WTC11 (cell line): ENCODE data around the gene MRPL24. TPM values are rescaled to one million over a fixed set of nuclear protein-coding genes. Genes with fewer than 3 reads are reported as not detected.

Experiments
- ATAC-seq: fragments of 200-7000 bp; cut with Tn5 transposase; 2 replicates; pipeline ENCODE4 v1.10.0; 2021; ENCODE audit warnings: mild to moderate bottlenecking, moderate library complexity
- CTCF ChIA-PET: fragments of 300-600 bp; sonication (Branson Sonifier 250); formaldehyde crosslinking; loops from one replicate; lab custom pipeline; 2021; ENCODE audit warnings: antibody characterized with exemption; lab: Charles Lee
- POLR2A ChIA-PET: fragments of 350-600 bp; sonication (Branson Sonifier 250); formaldehyde crosslinking; loops from one replicate; lab custom pipeline; 2021; ENCODE audit warnings: antibody characterized with exemption; lab: Charles Lee
- DNase-seq: peaks from one replicate; pipeline ENCODE4 v3.0.0; 2021; ENCODE audit warnings: low spot score
- H3K27ac Mint-ChIP-seq: 2 replicates; pipeline ENCODE4 v1.8.0; 2021; ENCODE audit warnings: mixed read lengths
- H3K27me3 Mint-ChIP-seq: 2 replicates; pipeline ENCODE4 v1.8.0; 2021; ENCODE audit warnings: low read depth, mild to moderate bottlenecking, moderate library complexity, mixed read lengths
- H3K36me3 Mint-ChIP-seq: 2 replicates; pipeline ENCODE4 v1.8.0; 2021; ENCODE audit warnings: mixed read lengths
- H3K4me1 Mint-ChIP-seq: 2 replicates; pipeline ENCODE4 v1.8.0; 2022; ENCODE audit warnings: mixed read lengths
- H3K4me3 Mint-ChIP-seq: 2 replicates; pipeline ENCODE4 v1.8.0; 2021; ENCODE audit warnings: mild to moderate bottlenecking, moderate library complexity, mixed read lengths
- H3K9me3 Mint-ChIP-seq: 2 replicates; pipeline ENCODE4 v1.8.0; 2021; ENCODE audit warnings: mixed read lengths
- CREB1 ChIP-seq: sonication (generic); formaldehyde crosslinking; IDR thresholded peaks from 2 replicates; pipeline ENCODE4 v1.8.0; 2023; ENCODE audit warnings: mild to moderate bottlenecking, missing genetic modification reagents
- CREM ChIP-seq: sonication (generic); formaldehyde crosslinking; IDR thresholded peaks from 2 replicates; pipeline ENCODE4 v1.8.1; 2022; ENCODE audit warnings: mild to moderate bottlenecking, missing genetic modification reagents, moderate library complexity
- ELF4 ChIP-seq: sonication (generic); formaldehyde crosslinking; IDR thresholded peaks from 2 replicates; pipeline ENCODE4 v1.8.1; 2022; ENCODE audit warnings: low read depth, mild to moderate bottlenecking, moderate library complexity, missing genetic modification reagents
- EMX1 ChIP-seq: fragments of 250-450 bp; sonication (Bioruptor Pico); IDR thresholded peaks from 2 replicates; pipeline ENCODE4 v1.8.0; 2021; ENCODE audit warnings: mild to moderate bottlenecking
- ETV6 ChIP-seq: sonication (generic); formaldehyde crosslinking; IDR thresholded peaks from 2 replicates; pipeline ENCODE4 v1.8.1; 2022; ENCODE audit warnings: mild to moderate bottlenecking, missing genetic modification reagents
- FOXP1 ChIP-seq: sonication (generic); formaldehyde crosslinking; IDR thresholded peaks from 2 replicates; pipeline ENCODE4 v1.8.0; 2022; ENCODE audit warnings: missing genetic modification reagents, mild to moderate bottlenecking, moderate library complexity, borderline replicate concordance
- HMGA2 ChIP-seq: fragments of 250-450 bp; sonication (Bioruptor Pico); IDR thresholded peaks from 2 replicates; pipeline ENCODE4 v1.4.0; 2021; ENCODE audit warnings: mild to moderate bottlenecking, moderate library complexity
- MYBL2 ChIP-seq: sonication (generic); formaldehyde crosslinking; IDR thresholded peaks from 2 replicates; pipeline ENCODE4 v1.8.1; 2023; ENCODE audit warnings: mild to moderate bottlenecking, moderate library complexity, missing genetic modification reagents
- RELA ChIP-seq: sonication (generic); formaldehyde crosslinking; IDR thresholded peaks from 2 replicates; pipeline ENCODE4 v1.8.1; 2022; ENCODE audit warnings: missing genetic modification reagents, mild to moderate bottlenecking, borderline replicate concordance
- TEAD1 ChIP-seq: sonication (generic); formaldehyde crosslinking; IDR thresholded peaks from 2 replicates; pipeline ENCODE4 v1.8.0; 2022; ENCODE audit warnings: mild to moderate bottlenecking, missing genetic modification reagents
- TP53 ChIP-seq: sonication (generic); formaldehyde crosslinking; IDR thresholded peaks from 2 replicates; pipeline ENCODE4 v1.8.1; 2023; ENCODE audit warnings: mild to moderate bottlenecking, missing genetic modification reagents
- ZNF263 ChIP-seq: sonication (generic); formaldehyde crosslinking; IDR thresholded peaks from 2 replicates; pipeline ENCODE4 v1.8.1; 2022; ENCODE audit warnings: low read depth, mild to moderate bottlenecking, moderate library complexity, missing genetic modification reagents
- ZNF396 ChIP-seq: fragments of 250-450 bp; sonication (Bioruptor Pico); IDR thresholded peaks from 2 replicates; pipeline ENCODE4 v1.8.0; 2021; ENCODE audit warnings: mild to moderate bottlenecking, moderate library complexity, borderline replicate concordance
- total RNA-seq: library from RNA; stranded (reverse); gene quantifications from 3 replicates; pipeline ENCODE4 v1.2.3, GENCODE V29; 2021
- TF ChIP-seq, protein P1 (sequence below): sonication (generic); formaldehyde crosslinking; IDR thresholded peaks from 2 replicates; pipeline ENCODE4 v1.8.0; 2023; ENCODE audit warnings: missing genetic modification reagents
- TF ChIP-seq, protein P2 (sequence below): fragments of 250-450 bp; sonication (Bioruptor Pico); IDR thresholded peaks from 2 replicates; pipeline ENCODE4 v1.9.0; 2021; ENCODE audit warnings: mild to moderate bottlenecking
- TF ChIP-seq, protein P3 (sequence below): sonication (generic); formaldehyde crosslinking; IDR thresholded peaks from 2 replicates; pipeline ENCODE4 v1.8.0; 2022; ENCODE audit warnings: missing genetic modification reagents
- TF ChIP-seq, protein P4 (sequence below): sonication (generic); formaldehyde crosslinking; IDR thresholded peaks from 2 replicates; pipeline ENCODE4 v1.8.1; 2023; ENCODE audit warnings: mild to moderate bottlenecking, moderate library complexity, missing genetic modification reagents
- TF ChIP-seq, protein P5 (sequence below): sonication (generic); formaldehyde crosslinking; IDR thresholded peaks from 2 replicates; pipeline ENCODE4 v1.8.0; 2023; ENCODE audit warnings: missing genetic modification reagents, mild to moderate bottlenecking, borderline replicate concordance

Gene MRPL24
- total RNA-seq, 1 experiment from 2014 or later, result 35.2 TPM

DNA sequence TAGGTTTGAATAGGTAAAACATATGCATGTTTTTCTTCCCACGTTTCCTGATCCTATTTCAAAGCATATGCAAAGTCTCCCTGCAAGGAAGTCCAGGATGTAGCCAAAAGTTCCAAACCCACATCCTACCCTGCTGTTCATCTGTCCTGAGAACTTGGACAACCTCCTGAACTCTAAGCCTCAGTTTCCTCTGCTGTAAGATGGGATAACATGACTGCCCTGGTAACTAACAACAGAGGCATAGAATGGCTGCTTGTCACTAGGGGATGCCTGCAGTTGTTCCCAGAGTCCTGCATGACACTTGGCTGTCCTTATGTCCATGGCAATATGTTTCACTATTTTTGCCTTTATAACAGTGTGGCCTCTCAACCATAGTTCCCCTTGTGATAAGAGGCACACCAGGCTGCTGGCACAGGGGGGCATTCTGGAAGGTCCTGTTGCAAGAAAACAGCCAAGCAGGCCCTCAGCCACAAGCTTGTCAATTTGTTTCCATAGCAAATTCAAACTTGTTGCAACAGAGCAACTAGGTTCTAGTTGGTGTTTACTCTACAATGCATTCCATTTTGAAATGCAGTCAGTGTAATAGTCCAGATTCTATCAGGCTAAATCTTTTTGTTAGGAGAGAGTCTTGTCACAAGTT lies 12.1 kb upstream of the MRPL24 start:
- Mint-ChIP-seq H3K4me3 (peak overlapping the region; percentile 96), H3K27me3 (no peaks in the 10 kb centered on the region), H3K9me3 (no peaks in the 10 kb centered on the region), H3K36me3 (no peaks in the 10 kb centered on the region), H3K27ac (peak overlapping the region; percentile 93), H3K4me1 (peaks cover 35% of the 10 kb centered on the region)
- TF ChIP-seq FOXP1 (CRISPR knock-in tag), result no peak
- TF ChIP-seq, protein P1, sequence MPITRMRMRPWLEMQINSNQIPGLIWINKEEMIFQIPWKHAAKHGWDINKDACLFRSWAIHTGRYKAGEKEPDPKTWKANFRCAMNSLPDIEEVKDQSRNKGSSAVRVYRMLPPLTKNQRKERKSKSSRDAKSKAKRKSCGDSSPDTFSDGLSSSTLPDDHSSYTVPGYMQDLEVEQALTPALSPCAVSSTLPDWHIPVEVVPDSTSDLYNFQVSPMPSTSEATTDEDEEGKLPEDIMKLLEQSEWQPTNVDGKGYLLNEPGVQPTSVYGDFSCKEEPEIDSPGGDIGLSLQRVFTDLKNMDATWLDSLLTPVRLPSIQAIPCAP (CRISPR knock-in tag), result no peak
- TF ChIP-seq CREM (CRISPR knock-in tag), result no peak
- TF ChIP-seq EMX1 (CRISPR knock-in tag), result no peak
- TF ChIP-seq CREB1, result no peak
- TF ChIP-seq ETV6, result no peak
- TF ChIP-seq HMGA2, result no peak
- TF ChIP-seq, protein P2, sequence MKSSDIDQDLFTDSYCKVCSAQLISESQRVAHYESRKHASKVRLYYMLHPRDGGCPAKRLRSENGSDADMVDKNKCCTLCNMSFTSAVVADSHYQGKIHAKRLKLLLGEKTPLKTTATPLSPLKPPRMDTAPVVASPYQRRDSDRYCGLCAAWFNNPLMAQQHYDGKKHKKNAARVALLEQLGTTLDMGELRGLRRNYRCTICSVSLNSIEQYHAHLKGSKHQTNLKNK (CRISPR knock-in tag), result no peak
- TF ChIP-seq MYBL2 (CRISPR knock-in tag), result no peak
- TF ChIP-seq, protein P3, sequence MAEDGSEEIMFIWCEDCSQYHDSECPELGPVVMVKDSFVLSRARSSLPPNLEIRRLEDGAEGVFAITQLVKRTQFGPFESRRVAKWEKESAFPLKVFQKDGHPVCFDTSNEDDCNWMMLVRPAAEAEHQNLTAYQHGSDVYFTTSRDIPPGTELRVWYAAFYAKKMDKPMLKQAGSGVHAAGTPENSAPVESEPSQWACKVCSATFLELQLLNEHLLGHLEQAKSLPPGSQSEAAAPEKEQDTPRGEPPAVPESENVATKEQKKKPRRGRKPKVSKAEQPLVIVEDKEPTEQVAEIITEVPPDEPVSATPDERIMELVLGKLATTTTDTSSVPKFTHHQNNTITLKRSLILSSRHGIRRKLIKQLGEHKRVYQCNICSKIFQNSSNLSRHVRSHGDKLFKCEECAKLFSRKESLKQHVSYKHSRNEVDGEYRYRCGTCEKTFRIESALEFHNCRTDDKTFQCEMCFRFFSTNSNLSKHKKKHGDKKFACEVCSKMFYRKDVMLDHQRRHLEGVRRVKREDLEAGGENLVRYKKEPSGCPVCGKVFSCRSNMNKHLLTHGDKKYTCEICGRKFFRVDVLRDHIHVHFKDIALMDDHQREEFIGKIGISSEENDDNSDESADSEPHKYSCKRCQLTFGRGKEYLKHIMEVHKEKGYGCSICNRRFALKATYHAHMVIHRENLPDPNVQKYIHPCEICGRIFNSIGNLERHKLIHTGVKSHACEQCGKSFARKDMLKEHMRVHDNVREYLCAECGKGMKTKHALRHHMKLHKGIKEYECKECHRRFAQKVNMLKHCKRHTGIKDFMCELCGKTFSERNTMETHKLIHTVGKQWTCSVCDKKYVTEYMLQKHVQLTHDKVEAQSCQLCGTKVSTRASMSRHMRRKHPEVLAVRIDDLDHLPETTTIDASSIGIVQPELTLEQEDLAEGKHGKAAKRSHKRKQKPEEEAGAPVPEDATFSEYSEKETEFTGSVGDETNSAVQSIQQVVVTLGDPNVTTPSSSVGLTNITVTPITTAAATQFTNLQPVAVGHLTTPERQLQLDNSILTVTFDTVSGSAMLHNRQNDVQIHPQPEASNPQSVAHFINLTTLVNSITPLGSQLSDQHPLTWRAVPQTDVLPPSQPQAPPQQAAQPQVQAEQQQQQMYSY (CRISPR knock-in tag), result no peak
- no peak for TF ChIP-seq TEAD1
- TF ChIP-seq RELA (CRISPR knock-in tag), result no peak
- TF ChIP-seq, protein P4, sequence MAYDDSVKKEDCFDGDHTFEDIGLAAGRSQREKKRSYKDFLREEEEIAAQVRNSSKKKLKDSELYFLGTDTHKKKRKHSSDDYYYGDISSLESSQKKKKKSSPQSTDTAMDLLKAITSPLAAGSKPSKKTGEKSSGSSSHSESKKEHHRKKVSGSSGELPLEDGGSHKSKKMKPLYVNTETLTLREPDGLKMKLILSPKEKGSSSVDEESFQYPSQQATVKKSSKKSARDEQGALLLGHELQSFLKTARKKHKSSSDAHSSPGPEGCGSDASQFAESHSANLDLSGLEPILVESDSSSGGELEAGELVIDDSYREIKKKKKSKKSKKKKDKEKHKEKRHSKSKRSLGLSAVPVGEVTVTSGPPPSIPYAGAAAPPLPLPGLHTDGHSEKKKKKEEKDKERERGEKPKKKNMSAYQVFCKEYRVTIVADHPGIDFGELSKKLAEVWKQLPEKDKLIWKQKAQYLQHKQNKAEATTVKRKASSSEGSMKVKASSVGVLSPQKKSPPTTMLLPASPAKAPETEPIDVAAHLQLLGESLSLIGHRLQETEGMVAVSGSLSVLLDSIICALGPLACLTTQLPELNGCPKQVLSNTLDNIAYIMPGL, result no peak
- CTCF ChIA-PET, result interaction anchor here (0.7 to 4.6 kb wide), 12 partner anchors 12 to 175 kb away, joined by 3 to 43 read pairs (median 8); partner anchors contain the start of genes BCAN, CRABP2, ISG20L2 and METTL25B
- ATAC-seq (no peak), DNase-seq (no peak)
- POLR2A ChIA-PET, result interaction anchor here (0.9 to 2.3 kb wide), 7 partner anchors 12 to 175 kb away, joined by 3 to 36 read pairs (median 14); partner anchors contain the start of genes CRABP2, ISG20L2, METTL25B and MRPL24

DNA sequence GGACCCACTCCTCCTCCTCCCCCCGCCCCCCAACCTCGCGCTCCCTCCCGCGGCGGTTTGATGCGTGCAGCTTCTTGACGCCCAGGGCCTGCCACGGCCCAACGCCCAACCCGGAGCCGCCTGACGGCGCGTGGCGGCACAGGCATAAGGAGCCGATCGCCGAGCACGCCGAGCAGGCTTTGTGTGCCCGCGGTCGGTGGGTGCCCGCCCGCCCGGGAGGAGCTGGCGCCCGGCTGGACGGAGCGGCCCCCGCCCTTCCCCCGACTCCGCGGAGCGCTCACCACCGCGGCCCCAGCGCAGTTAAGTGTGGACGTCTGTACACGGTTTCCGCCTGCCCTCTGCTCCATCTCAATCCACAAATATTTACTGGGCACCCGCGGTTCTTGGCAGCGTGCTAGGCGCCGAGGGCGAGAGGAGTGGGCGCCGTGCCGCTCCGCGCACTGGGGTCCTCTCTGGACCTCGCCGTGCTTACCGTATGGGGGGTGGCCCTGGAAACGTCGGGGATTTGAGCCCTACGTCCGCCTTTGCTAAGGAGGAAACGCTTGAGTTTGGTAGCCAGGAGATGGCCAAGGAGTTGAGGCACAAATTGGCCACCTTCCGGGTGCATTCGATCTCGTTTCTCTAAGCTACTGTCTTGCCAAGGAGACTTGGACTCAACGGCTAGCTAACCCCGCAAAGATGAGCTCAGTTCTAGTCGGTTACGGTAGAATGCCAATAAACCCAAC lies 11.0 kb upstream of the MRPL24 start:
- peaks cover 43% of the 10 kb centered on the region for H3K4me1 Mint-ChIP-seq
- ChIA-PET POLR2A (interaction anchor here (0.5 to 2.3 kb wide), 16 partner anchors 9 to 176 kb away, joined by 3 to 36 read pairs (median 5); partner anchors contain the start of genes CRABP2, ISG20L2, METTL25B and MRPL24), CTCF (interaction anchor here (0.5 to 4.6 kb wide), 25 partner anchors 9 to 176 kb away, joined by 3 to 43 read pairs (median 4); partner anchors contain the start of genes BCAN, CRABP2, ISG20L2 and METTL25B)
- ATAC-seq (peak; percentile 67), DNase-seq (peak; percentile 97)
- H3K36me3 Mint-ChIP-seq, result no peaks in the 10 kb centered on the region
- no peaks in the 10 kb centered on the region for H3K9me3 Mint-ChIP-seq
- no peaks in the 10 kb centered on the region for H3K27me3 Mint-ChIP-seq
- H3K27ac Mint-ChIP-seq, result peak overlapping the region; percentile 97
- peak overlapping the region; percentile 96 for H3K4me3 Mint-ChIP-seq
- TF ChIP-seq CREM (CRISPR knock-in tag) (peak; percentile 53; the same call in 1 of the 2 replicates), ZNF263 (peak; percentile 96), TP53 (CRISPR knock-in tag) (no peak), ELF4 (CRISPR knock-in tag) (no peak), MYBL2 (CRISPR knock-in tag) (peak; percentile 93), TEAD1 (peak; percentile 86), ETV6 (peak; percentile 90), ZNF396 (CRISPR knock-in tag) (no peak)
- TF ChIP-seq, protein P5, sequence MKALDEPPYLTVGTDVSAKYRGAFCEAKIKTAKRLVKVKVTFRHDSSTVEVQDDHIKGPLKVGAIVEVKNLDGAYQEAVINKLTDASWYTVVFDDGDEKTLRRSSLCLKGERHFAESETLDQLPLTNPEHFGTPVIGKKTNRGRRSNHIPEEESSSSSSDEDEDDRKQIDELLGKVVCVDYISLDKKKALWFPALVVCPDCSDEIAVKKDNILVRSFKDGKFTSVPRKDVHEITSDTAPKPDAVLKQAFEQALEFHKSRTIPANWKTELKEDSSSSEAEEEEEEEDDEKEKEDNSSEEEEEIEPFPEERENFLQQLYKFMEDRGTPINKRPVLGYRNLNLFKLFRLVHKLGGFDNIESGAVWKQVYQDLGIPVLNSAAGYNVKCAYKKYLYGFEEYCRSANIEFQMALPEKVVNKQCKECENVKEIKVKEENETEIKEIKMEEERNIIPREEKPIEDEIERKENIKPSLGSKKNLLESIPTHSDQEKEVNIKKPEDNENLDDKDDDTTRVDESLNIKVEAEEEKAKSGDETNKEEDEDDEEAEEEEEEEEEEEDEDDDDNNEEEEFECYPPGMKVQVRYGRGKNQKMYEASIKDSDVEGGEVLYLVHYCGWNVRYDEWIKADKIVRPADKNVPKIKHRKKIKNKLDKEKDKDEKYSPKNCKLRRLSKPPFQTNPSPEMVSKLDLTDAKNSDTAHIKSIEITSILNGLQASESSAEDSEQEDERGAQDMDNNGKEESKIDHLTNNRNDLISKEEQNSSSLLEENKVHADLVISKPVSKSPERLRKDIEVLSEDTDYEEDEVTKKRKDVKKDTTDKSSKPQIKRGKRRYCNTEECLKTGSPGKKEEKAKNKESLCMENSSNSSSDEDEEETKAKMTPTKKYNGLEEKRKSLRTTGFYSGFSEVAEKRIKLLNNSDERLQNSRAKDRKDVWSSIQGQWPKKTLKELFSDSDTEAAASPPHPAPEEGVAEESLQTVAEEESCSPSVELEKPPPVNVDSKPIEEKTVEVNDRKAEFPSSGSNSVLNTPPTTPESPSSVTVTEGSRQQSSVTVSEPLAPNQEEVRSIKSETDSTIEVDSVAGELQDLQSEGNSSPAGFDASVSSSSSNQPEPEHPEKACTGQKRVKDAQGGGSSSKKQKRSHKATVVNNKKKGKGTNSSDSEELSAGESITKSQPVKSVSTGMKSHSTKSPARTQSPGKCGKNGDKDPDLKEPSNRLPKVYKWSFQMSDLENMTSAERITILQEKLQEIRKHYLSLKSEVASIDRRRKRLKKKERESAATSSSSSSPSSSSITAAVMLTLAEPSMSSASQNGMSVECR (CRISPR knock-in tag), result peak; percentile 54; the same call in 1 of the 2 replicates
- TF ChIP-seq, protein P2 (CRISPR knock-in tag), result no peak
